SU-DHL-6 (cell line): ENCODE results near the gene PALMD.

Source experiments
- CTCF ChIP-seq: fragments of 200-600 bp; sonication (generic); IDR thresholded peaks from one replicate; pipeline ENCODE4 v1.5.1; 2017; ENCODE audit warnings: antibody characterized with exemption, mild to moderate bottlenecking, low read length, moderate library complexity; ENCODE audit not compliant: insufficient read depth, poor library complexity, severe bottlenecking
- EZH2phosphoT487 ChIP-seq: fragments of 200-600 bp; sonication (generic), shearing (Covaris generic); conservative IDR thresholded peaks from 2 replicates; pipeline ENCODE4 v1.6.1; 2018; ENCODE audit warnings: mild to moderate bottlenecking, antibody characterized with exemption, low read length, moderate library complexity, mixed read lengths

DNA sequence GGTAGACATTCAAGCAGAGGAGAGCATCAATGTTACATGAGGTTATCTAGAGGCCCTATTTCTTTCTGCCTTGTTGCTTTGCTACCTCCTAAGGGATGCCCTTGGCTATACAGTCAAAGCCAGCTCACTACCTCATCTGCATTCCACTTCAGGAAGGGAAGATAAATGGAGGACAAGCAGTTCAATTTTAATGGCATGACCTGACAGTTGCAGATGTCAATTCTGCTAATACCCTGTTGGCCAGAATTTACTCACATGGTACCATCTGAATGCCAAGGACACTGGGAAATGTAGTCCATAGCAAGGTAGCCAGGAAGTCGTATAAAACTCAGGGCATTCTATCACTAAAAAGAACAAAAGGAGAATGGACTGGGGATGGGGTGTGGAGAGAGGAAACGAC is 31.5 kb downstream of the PALMD start:
- TF ChIP-seq CTCF: no peak
- no peak for TF ChIP-seq EZH2phosphoT487
